ENCODE data around the gene SCAMP5.

SCAMP5 gene

DNA sequence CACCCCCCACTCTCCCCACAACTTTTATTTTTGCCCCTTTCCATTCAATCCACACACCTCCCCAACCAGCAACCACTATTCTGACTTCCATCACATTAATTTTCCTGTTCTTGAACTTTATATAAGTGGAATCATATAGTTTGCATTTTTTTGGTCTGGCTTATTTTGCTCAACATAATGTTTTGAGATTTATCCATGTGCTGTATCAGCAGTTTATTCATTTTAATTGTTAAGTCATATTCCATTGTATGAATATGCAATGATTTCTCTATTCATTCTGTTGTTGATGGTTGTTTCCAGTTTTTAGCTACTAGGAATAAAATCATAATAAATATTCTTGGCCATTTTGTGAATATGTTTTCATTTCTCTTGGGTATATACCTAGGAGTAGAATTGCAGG lies 5.8 kb upstream of the SCAMP5 start:
- TF ChIP-seq, protein P1, sequence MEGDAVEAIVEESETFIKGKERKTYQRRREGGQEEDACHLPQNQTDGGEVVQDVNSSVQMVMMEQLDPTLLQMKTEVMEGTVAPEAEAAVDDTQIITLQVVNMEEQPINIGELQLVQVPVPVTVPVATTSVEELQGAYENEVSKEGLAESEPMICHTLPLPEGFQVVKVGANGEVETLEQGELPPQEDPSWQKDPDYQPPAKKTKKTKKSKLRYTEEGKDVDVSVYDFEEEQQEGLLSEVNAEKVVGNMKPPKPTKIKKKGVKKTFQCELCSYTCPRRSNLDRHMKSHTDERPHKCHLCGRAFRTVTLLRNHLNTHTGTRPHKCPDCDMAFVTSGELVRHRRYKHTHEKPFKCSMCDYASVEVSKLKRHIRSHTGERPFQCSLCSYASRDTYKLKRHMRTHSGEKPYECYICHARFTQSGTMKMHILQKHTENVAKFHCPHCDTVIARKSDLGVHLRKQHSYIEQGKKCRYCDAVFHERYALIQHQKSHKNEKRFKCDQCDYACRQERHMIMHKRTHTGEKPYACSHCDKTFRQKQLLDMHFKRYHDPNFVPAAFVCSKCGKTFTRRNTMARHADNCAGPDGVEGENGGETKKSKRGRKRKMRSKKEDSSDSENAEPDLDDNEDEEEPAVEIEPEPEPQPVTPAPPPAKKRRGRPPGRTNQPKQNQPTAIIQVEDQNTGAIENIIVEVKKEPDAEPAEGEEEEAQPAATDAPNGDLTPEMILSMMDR (IDR thresholded peaks at IDR 0.05; ENCODE audit: extremely low read depth, missing control alignments) = no peak
- no peak for DNase-seq (ENCODE audit: low spot score)

DNA sequence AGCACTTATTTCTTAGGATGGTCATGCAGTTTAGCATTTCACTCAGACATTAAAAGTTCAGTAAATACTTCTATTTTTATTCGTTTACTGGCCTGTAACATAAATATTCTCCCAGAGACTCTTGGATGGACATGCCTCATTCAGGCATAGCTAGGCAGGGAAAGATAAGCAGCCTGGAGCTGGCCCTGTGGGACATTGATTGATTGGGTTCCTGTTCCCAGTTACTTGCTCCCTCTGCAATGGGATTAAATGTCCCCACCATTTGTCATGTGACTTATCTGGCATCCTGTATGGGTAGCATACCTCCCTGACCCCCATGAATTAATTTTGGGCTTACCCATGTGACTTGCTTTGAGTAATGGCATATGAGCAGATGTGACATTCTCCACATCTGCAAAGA lies 2.7 kb upstream of the SCAMP5 start:
- TF ChIP-seq, protein P1 (IDR thresholded peaks at IDR 0.05; ENCODE audit: extremely low read depth, missing control alignments) = no peak
- no peak for DNase-seq (ENCODE audit: low spot score)

DNA sequence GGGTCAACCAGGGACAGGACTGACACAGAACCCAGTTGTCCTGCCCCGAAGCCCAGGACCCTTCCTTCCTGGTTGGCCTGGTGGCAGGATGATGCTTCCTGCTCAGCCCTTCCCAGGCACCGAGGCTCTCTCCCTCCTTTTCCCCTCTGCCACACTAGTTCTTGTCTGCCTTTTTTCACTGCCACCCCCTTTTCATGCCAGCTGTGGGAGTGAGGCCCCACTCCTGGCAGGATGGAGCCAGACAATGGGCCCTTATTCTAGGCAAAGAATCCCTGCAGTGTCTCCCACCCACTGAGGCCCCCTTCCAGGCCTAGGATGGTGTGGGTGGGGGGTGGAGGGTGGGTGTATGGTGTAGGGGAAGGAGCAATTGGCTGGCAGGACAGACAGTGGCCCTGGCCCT lies 1.1 kb upstream of the SCAMP5 start:
- TF ChIP-seq, protein P1 (IDR thresholded peaks at IDR 0.05; ENCODE audit: extremely low read depth, missing control alignments) = no peak
- no peak for DNase-seq (ENCODE audit: low spot score)

DNA sequence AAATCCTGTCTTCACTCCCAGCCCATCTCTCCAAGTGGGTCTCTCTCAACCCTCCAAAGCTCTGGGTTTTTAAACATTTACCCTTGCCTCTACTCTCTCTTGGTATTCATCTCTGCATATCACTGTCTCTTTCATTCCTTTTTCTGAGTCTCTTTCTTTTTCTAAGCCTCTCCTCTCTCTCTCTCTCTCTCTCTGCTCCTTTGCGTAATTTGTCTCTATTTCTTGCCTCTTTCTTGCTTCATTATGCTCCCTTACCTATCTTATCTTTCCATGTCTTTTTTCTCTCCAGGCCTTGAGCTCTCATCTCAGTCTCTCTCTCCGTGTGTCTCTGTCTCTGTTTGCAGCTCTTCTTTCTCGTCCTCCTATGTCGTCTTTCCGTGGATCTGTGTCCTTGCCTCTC lies 678 bp upstream of the SCAMP5 start:
- no peak for DNase-seq (ENCODE audit: low spot score)

DNA sequence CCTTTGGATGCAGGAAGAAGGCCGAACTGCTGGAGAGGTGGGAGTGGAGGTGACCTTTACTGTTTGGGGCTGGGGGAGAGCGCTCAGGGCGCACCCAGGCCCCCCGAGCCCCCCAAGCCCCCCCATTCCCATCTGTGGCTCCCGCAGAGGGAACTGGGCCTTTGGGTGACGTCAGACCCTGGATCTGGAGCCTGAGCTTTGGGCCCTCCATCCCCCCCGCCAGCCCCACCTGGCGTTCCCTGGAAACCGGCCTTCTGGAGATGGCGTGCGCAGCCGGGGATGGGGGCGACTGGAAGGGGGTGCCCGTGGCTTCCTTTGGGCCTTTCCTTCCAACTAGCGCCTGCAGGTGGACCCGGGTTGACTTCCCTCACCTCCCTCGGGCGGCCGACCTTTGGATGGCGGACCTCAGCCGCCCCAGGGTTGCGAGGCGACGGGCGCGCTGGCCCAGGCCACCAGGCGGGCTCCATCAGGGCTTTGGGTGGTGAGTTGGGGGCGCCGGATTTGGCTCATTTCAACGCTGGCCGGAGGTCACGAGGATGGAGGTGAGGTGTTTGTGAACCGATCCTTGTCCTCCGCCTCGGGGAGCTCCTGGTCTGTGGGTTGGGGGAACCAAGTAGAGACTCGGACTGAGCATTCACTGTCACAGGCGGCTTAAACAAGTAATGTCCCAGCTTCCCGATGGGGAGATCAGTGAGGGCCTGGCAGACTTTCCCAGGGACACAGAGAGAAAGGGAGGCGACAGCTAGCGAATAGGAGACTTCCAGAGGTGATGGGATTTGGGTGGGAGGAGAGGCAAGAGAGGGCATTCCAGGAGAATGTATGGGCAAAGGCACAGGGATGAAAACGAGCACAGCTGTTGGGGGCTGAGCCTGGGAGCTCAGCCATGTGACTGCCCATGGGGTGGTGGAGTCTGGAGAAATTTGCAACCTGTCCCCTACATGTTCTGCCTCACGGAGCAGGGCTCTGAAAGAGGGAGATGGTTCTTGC lies 709 bp downstream of the SCAMP5 start:
- DNase-seq (ENCODE audit: low spot score) = no peak
- TF ChIP-seq, protein P1 (IDR thresholded peaks at IDR 0.05; ENCODE audit: extremely low read depth, missing control alignments) = no peak

More for the DNA sequence above, 678 bp upstream of the SCAMP5 start:
- TF ChIP-seq, protein P1 (IDR thresholded peaks at IDR 0.05; ENCODE audit: extremely low read depth, missing control alignments) = no peak

DNA sequence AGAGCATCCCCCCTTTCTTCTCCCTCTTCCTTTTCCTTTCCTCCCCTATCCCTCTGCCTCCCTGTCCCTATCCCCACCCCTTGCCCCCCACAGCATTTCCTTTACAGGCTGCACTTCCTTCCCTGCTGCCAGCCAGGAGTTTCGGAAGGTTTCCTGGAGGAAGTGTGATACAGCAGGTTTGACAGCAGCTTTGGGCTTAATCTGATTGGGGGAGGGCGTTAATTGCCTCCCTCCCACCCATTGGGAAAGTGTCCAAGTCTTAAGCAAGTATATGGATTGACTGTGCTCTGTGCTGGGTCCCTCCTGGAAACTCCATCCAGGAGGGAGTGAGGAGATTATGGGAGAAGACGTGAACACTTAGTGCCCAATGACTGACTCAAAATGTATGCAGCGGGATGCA lies 1.8 kb downstream of the SCAMP5 start:
- TF ChIP-seq, protein P1 (IDR thresholded peaks at IDR 0.05; ENCODE audit: extremely low read depth, missing control alignments) = no peak
- DNase-seq (ENCODE audit: low spot score) = no peak

DNA sequence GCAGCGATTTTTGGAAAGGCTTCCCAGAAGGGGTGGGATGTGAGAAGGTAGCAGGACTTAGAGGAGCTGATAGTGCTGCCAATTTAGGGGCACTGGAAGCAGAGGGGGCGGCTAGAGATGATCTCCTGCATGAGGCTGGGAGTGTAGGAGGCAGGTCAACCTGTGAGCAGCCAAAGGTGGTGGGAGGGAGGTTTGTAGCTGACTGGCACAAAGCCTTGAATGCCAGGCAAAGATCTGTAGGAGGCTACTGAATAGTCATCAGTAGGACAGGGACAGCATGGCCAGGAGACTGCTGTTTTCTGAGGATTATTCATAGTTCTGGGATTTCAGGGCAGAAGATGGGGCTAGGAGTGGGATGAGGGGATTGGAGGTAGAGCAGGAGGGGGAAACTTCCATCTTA lies 2.2 kb downstream of the SCAMP5 start:
- TF ChIP-seq, protein P1 (IDR thresholded peaks at IDR 0.05; ENCODE audit: extremely low read depth, missing control alignments) = no peak
- no peak for DNase-seq (ENCODE audit: low spot score)

Data from GM20000 (cell line).